Duodenal mucosa (tissue), 2 donors: ENCODE data around the gene SAA4.
"Not testable (repeated sequence)": the region's sequence is repeated elsewhere in the genome, so short reads cannot be mapped to it uniquely, and the experiment has no call there.

Experiments used
- H3K27ac ChIP-seq: one replicate; pipeline ENCODE4 v1.7.0; 2013; ENCODE audit warnings: low read depth, low read length
- H3K27me3 ChIP-seq, 2 donors: one replicate each; pipeline ENCODE4 v1.7.0; 2013; ENCODE audit warnings: low read length in 2 of 2, control low read depth in 1 of 2; ENCODE audit not compliant: insufficient read depth in 2 of 2, control insufficient read depth in 1 of 2
- H3K36me3 ChIP-seq, 2 donors: one replicate each; pipeline ENCODE4 v1.7.0; 2013; ENCODE audit warnings: low read length in 2 of 2, control low read depth in 1 of 2; ENCODE audit not compliant: insufficient read depth in 2 of 2, control insufficient read depth in 1 of 2
- H3K4me1 ChIP-seq, 2 donors: one replicate each; pipeline ENCODE4 v1.7.0; 2013; ENCODE audit warnings: low read length in 2 of 2, control low read depth in 1 of 2; ENCODE audit not compliant: insufficient read depth in 2 of 2, control insufficient read depth in 1 of 2
- H3K4me3 ChIP-seq, 2 donors: one replicate each; pipeline ENCODE4 v1.7.0; 2013; ENCODE audit warnings: low read length in 2 of 2, low read depth in 1 of 2
- H3K9ac ChIP-seq, 2 donors: one replicate each; pipeline ENCODE4 v1.7.0; 2013; ENCODE audit warnings: low read length in 2 of 2, low read depth in 1 of 2
- H3K9me3 ChIP-seq, 2 donors: one replicate each; pipeline ENCODE4 v1.7.0; 2013; ENCODE audit warnings: low read length in 2 of 2, control low read depth in 1 of 2; ENCODE audit not compliant: control insufficient read depth in 1 of 2

SAA4 gene

DNA sequence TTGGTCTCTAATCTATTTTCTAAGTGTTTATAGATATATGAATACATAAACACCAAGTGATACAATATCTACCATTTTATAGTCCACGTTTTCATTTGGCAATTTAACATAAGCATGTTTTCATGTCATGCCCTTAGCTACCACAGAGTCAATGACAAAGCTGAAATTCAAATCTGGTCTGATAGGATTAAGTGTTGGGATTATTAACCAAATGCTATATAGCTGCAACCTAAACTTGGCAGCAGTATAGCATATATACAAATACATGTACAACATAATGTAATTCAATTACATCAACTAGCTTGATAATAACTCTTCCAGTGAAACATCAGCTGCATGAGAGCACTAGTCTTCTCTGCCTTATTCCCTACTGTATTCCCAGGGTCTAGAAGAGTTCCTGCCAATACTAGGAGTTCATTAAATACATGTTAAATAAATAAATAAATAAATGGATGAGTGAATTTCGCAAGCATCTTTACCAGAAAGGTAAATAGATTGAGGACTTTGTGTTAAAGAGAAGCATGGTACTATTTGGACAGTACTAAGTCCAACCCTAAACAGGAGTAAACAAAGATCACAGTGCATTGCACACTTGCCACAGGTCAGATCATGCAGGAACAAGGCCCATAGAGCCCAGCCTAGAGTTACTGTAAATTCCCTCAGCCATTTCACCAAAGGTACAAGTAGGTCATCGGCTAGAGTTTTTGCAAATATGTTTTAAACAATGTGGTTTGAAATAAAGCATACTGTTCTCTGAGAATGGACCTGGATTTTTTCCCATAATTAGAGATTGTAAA is 12.8 kb downstream of the SAA4 start:
- no peak overlapping the region for H3K4me3 ChIP-seq
- H3K9me3 ChIP-seq, result no peaks in the 10 kb centered on the region
- H3K9ac ChIP-seq, result no peak overlapping the region
- H3K36me3 ChIP-seq, result no peaks in the 10 kb centered on the region
- no peaks in the 10 kb centered on the region for H3K27me3 ChIP-seq
- H3K4me1 ChIP-seq, result no peaks in the 10 kb centered on the region
- H3K27ac ChIP-seq, result no peak overlapping the region

DNA sequence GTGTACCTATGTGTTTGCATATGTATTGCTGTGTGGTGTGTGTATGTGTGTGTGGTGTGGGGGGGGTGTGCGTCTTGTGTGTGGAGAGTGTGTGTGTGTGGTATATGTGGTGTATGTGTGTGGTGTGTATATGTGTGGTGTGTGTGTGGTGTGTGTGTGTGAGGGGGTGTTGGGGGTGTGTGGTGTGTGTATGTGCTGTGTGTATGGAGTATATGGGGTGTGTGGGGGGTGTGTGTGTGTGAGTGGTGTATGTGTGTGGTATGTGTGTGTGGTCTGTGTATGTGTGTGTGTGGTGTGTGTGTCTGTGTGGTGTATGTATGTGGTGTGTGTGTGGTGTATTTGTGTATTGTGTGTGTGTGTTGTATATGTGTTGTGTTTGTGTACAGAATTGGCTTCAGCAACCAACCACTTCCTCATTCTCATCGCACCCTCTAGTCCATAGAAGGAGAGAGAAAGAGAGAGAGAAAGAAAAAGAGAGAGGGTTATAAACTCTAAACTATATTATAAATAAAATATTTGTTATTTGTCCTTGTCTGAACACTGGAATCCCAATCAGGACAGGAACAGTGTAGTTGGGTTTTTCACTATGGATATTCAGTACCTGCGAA is 13.7 kb downstream of the SAA4 start:
- no peaks in the 10 kb centered on the region for H3K9me3 ChIP-seq
- no peak overlapping the region for H3K9ac ChIP-seq
- no peaks in the 10 kb centered on the region for H3K36me3 ChIP-seq
- H3K27me3 ChIP-seq, result no peaks in the 10 kb centered on the region
- H3K27ac ChIP-seq, result no peak overlapping the region
- H3K4me1 ChIP-seq, result no peaks in the 10 kb centered on the region
- no peak overlapping the region for H3K4me3 ChIP-seq

DNA sequence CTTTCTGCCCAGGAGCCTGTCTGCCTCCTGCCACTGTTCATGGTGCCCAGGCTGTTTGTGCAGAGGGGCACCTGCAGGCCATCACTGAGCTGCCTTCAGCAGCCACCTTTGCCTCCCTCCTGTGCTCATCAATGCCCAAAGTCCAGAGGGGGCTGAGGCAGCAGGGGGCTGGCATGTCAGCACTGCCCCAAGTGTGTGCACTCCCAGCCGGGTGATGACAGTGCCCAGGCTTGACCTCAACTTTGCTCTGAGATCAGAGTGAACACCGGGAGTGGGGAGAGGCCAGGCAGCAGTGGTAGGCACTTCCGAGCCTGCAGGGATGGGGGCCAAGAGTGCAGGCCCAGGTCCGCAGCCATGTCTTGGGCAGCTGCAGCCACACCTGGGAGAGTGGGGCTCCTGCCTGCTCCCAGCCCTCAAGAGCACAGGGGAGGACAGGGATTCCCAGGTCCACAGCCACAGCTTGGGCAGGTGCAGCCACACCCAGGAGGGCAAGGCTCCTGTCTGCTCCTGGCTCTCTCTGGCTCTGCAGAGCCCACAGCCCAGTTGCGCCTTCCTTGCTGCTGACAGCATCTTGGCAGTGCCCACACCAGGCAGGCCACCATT is 15.2 kb downstream of the SAA4 start:
- H3K9me3 ChIP-seq, result no peaks in the 10 kb centered on the region
- H3K4me3 ChIP-seq, result no peak overlapping the region
- no peaks in the 10 kb centered on the region for H3K36me3 ChIP-seq
- H3K27me3 ChIP-seq, result no peaks in the 10 kb centered on the region
- H3K4me1 ChIP-seq, result no peaks in the 10 kb centered on the region
- no peak overlapping the region for H3K27ac ChIP-seq
- no peak overlapping the region for H3K9ac ChIP-seq

DNA sequence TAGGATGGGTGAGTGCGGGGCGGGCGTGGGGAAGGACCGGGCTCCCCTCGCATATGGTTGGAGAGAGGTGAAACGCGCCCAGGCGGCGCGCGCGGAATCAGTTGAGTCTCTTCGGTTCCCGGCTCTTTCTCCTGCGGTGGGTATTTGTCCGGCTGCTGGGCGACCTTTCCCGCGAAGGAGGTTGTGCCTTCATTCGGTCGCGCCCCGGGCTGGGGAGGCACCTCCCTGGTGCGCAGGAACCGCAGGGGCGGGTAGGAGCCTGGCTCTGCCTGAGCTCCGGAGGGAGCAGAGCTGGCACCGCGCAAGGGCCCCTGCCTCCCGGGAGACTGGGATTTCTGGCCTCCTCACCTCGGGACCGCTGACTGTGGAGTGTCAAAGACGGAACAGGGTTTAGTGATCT is 27.5 kb downstream of the SAA4 start:
- Histone ChIP-seq H3K9me3 (no peaks in the 10 kb centered on the region), H3K27me3 (peaks cover 0 to 3% of the 10 kb centered on the region in 2 donors)

DNA sequence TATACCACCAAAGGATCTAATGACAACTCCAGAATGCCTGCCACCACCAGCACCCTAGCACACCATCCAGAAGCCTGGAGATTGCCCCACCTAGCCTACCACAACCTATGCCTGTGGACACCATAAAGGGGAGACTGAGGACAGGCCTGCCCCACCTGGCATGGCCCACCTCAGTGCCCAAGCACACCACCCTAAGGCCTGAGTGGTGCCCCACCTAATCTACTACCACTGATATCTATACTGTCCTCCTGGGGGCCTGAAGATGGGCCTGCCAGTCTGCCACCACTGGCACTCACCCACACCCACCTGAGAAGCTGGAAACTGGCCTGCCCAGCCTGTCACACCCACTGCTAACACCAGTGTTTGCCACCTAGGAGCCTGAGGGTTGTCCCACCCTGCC is 31.8 kb downstream of the SAA4 start:
- Histone ChIP-seq H3K9ac (no peak overlapping the region), H3K4me1 (no peaks in the 10 kb centered on the region), H3K27ac (no peak overlapping the region), H3K9me3 (no peaks in the 10 kb centered on the region), H3K36me3 (no peaks in the 10 kb centered on the region), H3K4me3 (no peak overlapping the region), H3K27me3 (no peaks in the 10 kb centered on the region)

More for the DNA sequence above, 27.5 kb downstream of the SAA4 start:
- Histone ChIP-seq H3K4me1 (no peaks in the 10 kb centered on the region), H3K9ac (no peak overlapping the region), H3K4me3 (no peak overlapping the region), H3K27ac (no peak overlapping the region), H3K36me3 (no peaks in the 10 kb centered on the region)

DNA sequence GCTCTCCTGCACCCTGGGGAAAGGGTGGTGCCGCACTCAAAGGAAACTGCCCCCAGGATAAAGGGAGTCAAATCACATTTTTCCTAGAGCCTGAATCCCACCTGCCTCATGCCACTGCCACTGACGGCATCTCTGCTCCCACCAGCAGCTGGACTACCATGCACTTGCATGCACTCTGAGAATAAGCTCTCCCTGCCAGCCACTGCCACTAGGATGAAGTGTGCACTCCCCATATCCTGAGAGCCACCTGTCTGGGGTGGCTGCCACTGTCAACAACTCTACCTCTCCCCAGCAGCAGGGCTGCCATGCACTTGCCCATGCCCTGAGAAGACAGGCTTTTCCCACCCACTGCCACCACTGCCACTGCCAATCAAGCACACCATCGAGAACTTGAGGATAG is 32.4 kb downstream of the SAA4 start:
- no peaks in the 10 kb centered on the region for H3K27me3 ChIP-seq

DNA sequence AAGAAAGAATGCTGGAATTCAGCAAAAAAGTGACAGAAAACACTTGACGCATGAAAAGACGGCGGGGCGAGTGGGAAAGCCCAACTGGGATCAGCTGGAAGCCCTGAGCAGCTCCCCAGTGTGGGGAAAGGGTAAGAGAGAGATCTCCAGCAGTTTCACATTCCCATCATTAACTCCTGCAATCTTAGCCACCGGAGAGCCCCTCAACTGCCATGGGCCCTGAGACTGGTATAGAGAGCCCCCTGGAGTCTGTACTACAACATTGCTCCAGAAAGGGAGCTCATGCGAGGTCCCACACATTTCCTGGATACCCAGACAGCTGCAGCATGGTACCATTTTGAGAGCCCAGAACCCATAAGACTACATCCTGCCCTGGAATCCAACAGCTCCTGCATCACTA is 32.9 kb downstream of the SAA4 start:
- Histone ChIP-seq H3K4me1 (no peaks in the 10 kb centered on the region), H3K9ac (no peak overlapping the region), H3K27me3 (no peaks in the 10 kb centered on the region), H3K36me3 (no peaks in the 10 kb centered on the region), H3K9me3 (no peaks in the 10 kb centered on the region), H3K4me3 (no peak overlapping the region), H3K27ac (no peak overlapping the region)

More for the DNA sequence above, 32.4 kb downstream of the SAA4 start:
- Histone ChIP-seq H3K9me3 (no peaks in the 10 kb centered on the region), H3K4me1 (no peaks in the 10 kb centered on the region), H3K27ac (no peak overlapping the region), H3K4me3 (no peak overlapping the region), H3K36me3 (no peaks in the 10 kb centered on the region), H3K9ac (no peak overlapping the region)

DNA sequence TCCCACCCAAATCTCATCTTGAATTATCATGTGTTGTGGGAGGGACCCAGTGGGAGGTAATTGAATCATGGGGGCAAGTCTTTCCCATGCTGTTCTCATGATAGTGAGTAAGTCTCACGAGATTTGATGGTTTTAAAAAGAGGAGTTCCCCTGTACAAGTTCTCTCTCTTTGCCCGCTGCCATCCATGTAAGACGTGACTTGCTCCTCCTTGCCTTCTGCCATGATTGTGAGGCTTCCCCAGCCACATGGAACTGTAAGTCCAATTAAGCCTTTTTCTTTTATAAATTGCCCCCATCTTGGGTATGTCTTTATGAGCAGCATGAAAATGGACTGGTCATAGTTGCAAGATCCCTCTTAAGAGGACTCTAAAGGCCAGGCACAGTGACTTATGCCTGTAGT is 38.9 kb downstream of the SAA4 start:
- not testable (repeated sequence) for H3K4me1 ChIP-seq, H3K9ac ChIP-seq, H3K36me3 ChIP-seq, H3K27me3 ChIP-seq, H3K9me3 ChIP-seq, H3K27ac ChIP-seq, H3K4me3 ChIP-seq

DNA sequence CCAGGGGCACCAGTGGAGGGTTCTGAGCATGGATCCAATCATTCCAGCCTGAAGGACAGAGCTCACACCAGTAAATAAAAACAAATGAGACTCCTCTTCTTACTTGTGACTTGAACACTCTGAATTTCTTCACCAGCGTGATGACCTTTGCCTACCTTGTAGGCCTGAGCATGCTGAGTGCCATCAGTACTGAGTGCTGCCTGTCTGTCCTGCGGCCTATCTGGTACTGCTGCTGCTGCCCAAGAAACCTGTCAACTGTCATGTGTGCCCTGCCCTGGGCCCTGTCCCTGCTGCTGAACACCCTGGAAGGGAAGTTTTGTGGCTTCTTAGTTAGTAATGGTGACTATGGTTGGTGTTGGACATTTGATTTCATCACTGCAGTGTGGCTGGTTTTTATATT is 40.1 kb downstream of the SAA4 start:
- H3K27ac ChIP-seq, result no peak overlapping the region
- no peak overlapping the region for H3K4me3 ChIP-seq
- H3K9ac ChIP-seq, result no peak overlapping the region
- no peaks in the 10 kb centered on the region for H3K27me3 ChIP-seq
- no peaks in the 10 kb centered on the region for H3K4me1 ChIP-seq
- H3K9me3 ChIP-seq, result no peaks in the 10 kb centered on the region
- no peaks in the 10 kb centered on the region for H3K36me3 ChIP-seq

DNA sequence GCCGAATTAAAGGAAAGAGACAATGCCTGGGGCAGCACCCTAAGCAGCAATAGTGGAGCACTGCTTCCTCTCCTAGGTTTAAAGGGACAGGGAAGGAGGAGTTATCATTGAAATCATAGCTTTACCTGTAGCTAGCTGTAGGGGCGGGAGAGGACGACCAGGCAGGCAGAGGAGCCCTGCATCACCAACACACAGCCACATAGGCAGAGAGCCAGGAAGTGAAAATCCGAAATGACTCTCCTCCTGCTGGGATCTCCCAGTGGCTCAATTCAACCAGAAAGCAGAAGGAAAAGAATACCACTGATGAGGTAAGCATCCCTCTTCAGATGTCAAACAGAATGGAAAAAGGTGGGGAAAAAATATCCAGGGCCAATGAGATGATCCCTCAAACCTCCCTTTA is 43.6 kb downstream of the SAA4 start:
- Histone ChIP-seq H3K27me3 (no peaks in the 10 kb centered on the region), H3K27ac (no peak overlapping the region), H3K4me1 (no peaks in the 10 kb centered on the region), H3K9ac (no peak overlapping the region), H3K4me3 (no peak overlapping the region), H3K36me3 (no peaks in the 10 kb centered on the region), H3K9me3 (no peaks in the 10 kb centered on the region)
